D721Med (cell line): ENCODE results near the gene COMMD1.
"Not testable (repeated sequence)": the region's sequence is repeated elsewhere in the genome, so short reads cannot be mapped to it uniquely, and the experiment has no call there.

ENCODE experiments used
- DNase-seq: peaks from one replicate; pipeline ENCODE4 v3.0.0; 2011; ENCODE audit warnings: low spot score; ENCODE audit not compliant: insufficient read length
- FAIRE-seq: peaks from 2 replicates; lab custom pipeline; 2011; peaks lifted over from hg19 to GRCh38; lab: Jason Lieb, UNC
- CTCF ChIP-seq: IDR thresholded peaks from 2 replicates; pipeline ENCODE4 v1.5.1; 2012; ENCODE audit warnings: mild to moderate bottlenecking, control low read depth; ENCODE audit not compliant: insufficient read depth; ENCODE audit errors: missing control alignments

Gene COMMD1

DNA sequence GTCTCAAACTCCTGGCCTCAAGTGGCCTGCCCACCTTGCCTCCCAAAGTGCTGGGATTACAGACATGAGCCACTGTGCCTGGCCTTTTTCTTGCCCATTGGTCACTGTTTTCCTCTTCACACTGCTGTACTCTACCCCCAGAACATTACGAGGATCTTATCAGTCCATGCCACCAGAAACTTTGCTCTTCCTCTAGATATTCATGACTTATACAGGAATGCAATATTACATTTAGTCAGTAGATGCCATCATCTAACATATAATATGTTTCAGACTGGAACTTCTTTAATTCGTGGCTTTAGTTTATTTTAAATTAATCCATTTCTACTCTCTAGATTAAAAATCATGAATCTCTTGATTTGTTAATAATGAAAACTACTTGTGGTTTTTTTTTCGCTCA is 135.5 kb downstream of the COMMD1 start:
- TF ChIP-seq CTCF = no peak
- no peak for DNase-seq
- FAIRE-seq = no peak

GRCh38 chr2:62041701-62042385 is 136.4 kb downstream of the COMMD1 start:
- DNase-seq = not testable (repeated sequence)

GRCh38 chr2:62042400-62042799 is 136.9 kb downstream of the COMMD1 start:
- no peak for FAIRE-seq
- no peak for TF ChIP-seq CTCF
- DNase-seq = no peak

More at GRCh38 chr2:62041701-62042385, 136.4 kb downstream of the COMMD1 start:
- not testable (repeated sequence) for FAIRE-seq

- FAIRE-seq (no peak), DNase-seq (no peak)
- no peak for TF ChIP-seq CTCF
These were observed 137.5 kb downstream of the COMMD1 start for GRCh38 chr2:62042944-62043343.

- no peak for TF ChIP-seq CTCF
- FAIRE-seq (no peak), DNase-seq (no peak)
These were observed 139.6 kb downstream of the COMMD1 start for GRCh38 chr2:62045017-62045543.

DNA sequence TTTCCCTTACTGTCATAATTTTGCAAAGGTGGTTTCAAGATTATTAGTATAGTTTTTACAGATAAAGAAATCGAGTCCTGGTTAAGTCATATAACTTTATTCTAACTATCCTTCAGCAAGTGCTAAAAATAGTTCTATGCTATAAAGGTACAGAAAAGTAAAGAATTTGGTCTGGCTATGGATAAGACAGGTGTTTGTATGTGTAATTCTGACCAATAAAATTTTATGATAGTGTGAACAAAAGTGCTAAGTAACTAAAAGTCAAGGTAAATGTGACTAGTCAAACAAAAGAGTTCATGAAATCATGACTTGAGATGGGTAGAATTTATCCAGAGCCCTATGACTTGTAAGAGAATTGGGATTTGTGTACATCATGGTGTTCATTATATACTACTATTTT is 140.7 kb downstream of the COMMD1 start:
- DNase-seq (no peak), FAIRE-seq (no peak)
- TF ChIP-seq CTCF = no peak

- FAIRE-seq (no peak), DNase-seq (no peak)
- TF ChIP-seq CTCF = no peak
These were observed 145.1 kb downstream of the COMMD1 start for GRCh38 chr2:62050456-62051045.
